Inflammatory macrophage treated with lipopolysaccharide for 1 hour (primary cell): Measurements from ENCODE around the gene HDAC8.
A peak's percentile ranks its signal among the peaks of the same experiment; 100 is the strongest.
"Not testable (repeated sequence)": the region's sequence is repeated elsewhere in the genome, so short reads cannot be mapped to it uniquely, and the experiment has no call there.

Experiments used
- DNase-seq, 2 donors: peaks; one replicate each; pipeline ENCODE4 v3.0.0-alpha.2; 2020 to 2022

Gene HDAC8

GRCh38 chrX:72460715-72461114 lies 111.9 kb downstream of the HDAC8 start:
- no peak for DNase-seq

GRCh38 chrX:72449034-72449433 lies 123.6 kb downstream of the HDAC8 start:
- not testable (repeated sequence) for DNase-seq

- DNase-seq, result not testable (repeated sequence)
Measured at GRCh38 chrX:72440764-72441163, 131.9 kb downstream of the HDAC8 start.

GRCh38 chrX:72436010-72436409 lies 136.6 kb downstream of the HDAC8 start:
- no peak for DNase-seq

GRCh38 chrX:72430405-72430968 lies 142.2 kb downstream of the HDAC8 start:
- no peak for DNase-seq

GRCh38 chrX:72421797-72422196 lies 150.8 kb downstream of the HDAC8 start:
- no peak for DNase-seq

GRCh38 chrX:72409993-72410392 lies 162.7 kb downstream of the HDAC8 start:
- no peak for DNase-seq

GRCh38 chrX:72408885-72409284 lies 163.8 kb downstream of the HDAC8 start:
- DNase-seq, result no peak

- DNase-seq, result not testable (repeated sequence)
Measured at GRCh38 chrX:72405136-72405535, 167.5 kb downstream of the HDAC8 start.

GRCh38 chrX:72402614-72403013 lies 170.0 kb downstream of the HDAC8 start:
- no peak for DNase-seq

GRCh38 chrX:72399816-72400215 lies 172.8 kb downstream of the HDAC8 start:
- DNase-seq, result peak in 1 of 2 donors; percentile 21

GRCh38 chrX:72396117-72396516 lies 176.5 kb downstream of the HDAC8 start:
- no peak for DNase-seq

GRCh38 chrX:72395237-72395636 lies 177.4 kb downstream of the HDAC8 start:
- DNase-seq, result no peak

GRCh38 chrX:72394518-72395170 lies 178.0 kb downstream of the HDAC8 start:
- peak; percentile 6 to 25 for DNase-seq

GRCh38 chrX:72393836-72394517 lies 178.7 kb downstream of the HDAC8 start:
- no peak for DNase-seq

GRCh38 chrX:72392816-72393800 lies 179.5 kb downstream of the HDAC8 start:
- DNase-seq, result no peak

GRCh38 chrX:72392042-72392441 lies 180.6 kb downstream of the HDAC8 start:
- DNase-seq, result no peak

- no peak for DNase-seq
Measured at GRCh38 chrX:72387247-72387646, 185.4 kb downstream of the HDAC8 start.

GRCh38 chrX:72382202-72382595 lies 190.4 kb downstream of the HDAC8 start:
- DNase-seq, result peak; percentile 20 to 53

- DNase-seq, result peak; percentile 40 to 48
Measured at GRCh38 chrX:72381439-72382201, 191.0 kb downstream of the HDAC8 start.

- DNase-seq, result no peak
Measured at GRCh38 chrX:72376124-72376523, 196.5 kb downstream of the HDAC8 start.

GRCh38 chrX:72373136-72373535 lies 199.5 kb downstream of the HDAC8 start:
- no peak for DNase-seq
